Prostate gland (tissue), 2 donors: ENCODE results near the gene ARMC6.

Experiments
- CTCF ChIP-seq, 4 experiments: fragments of 200-600 bp in 2 of 4; fragments of 450-650 bp in 2 of 4; sonication (generic) in 2 of 4; IDR thresholded peaks; 1 replicate in 3 of 4; 2 replicates in 1 of 4; pipeline ENCODE4 v1.5.1; 2016 to 2019; ENCODE audit warnings: antibody characterized with exemption in 4 of 4, mild to moderate bottlenecking in 2 of 4, moderate library complexity in 2 of 4
- POLR2A ChIP-seq: fragments of 450-650 bp; IDR thresholded peaks from one replicate; pipeline ENCODE4 v1.6.1; 2016; ENCODE audit warnings: antibody characterized with exemption, mild to moderate bottlenecking

- TF ChIP-seq CTCF (IDR thresholded peaks at IDR 0.05) (no peak), POLR2A (no peak)
Measured at GRCh38 chr19:19079571-19079970, 46.2 kb downstream of the ARMC6 start.
